ENCODE results near the gene FRAS1.
"Not testable (repeated sequence)": the region's sequence is repeated elsewhere in the genome, so short reads cannot be mapped to it uniquely, and the experiment has no call there.

FRAS1 gene

DNA sequence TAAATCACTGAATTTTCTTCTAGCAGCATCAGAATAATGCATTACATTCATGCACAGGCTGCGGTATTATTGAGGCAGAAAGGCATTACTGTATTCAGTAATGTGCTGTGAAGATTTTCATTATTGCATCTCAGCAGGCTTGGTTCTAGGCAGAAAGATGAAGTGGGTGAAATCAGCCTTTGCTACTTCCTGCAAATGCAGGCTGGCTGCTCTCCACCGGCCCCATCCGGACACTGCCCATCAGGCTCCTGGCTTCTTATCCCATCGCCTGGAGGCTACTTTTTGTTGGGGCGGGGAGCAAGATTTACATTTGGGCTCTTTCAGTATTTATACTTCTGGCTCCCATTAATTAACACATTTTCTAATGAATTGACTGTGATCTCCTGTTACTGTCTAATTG is 117.8 kb downstream of the FRAS1 start:
- no peak for DNase-seq

DNA sequence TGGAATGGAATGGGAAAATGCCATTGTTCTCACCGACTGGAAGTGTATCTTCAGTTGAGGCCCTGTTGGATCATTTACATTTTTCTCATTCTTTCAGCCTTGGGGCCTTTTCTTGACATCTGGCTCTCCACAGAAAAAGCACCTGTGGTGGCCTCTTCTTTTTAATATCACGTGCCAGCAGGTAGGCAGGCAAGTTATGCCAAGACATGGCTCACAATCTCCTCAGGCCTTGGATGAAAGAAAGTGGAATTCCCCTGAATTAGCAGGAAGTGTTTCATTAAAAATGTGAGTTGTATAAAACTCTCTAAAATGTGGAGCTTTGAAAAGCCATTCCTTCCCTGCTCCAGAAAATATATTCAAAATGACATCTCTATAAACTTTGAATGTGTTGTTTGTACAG is 122.1 kb downstream of the FRAS1 start:
- no peak for DNase-seq

DNA sequence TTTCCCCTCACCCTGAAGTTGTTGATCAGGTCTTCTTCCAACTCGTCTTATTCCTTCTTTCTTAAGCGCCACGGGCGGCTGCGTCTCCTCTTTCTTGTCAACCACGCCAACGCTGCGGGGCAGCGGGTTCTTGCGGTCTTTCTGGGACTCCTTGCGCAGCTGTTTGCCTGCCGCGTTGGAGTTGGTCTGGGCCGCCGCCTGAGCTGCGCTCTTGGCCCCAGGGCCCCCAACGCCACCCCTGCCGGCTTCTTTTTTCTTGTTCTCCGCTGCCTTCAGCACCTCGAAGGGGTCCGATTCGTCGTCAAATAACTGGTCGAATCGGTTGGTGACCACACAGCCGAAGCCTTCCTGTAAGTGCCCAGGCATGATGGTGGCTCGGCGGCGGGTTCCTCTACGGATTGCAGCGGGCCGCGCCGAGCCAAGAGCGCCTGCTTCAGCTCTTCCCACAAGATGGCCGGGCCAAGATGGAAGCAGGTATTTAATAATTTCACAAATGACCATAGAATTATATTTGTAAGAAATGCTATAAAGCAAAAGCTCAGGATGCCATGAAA is 124.6 kb downstream of the FRAS1 start:
- not testable (repeated sequence) for DNase-seq

DNA sequence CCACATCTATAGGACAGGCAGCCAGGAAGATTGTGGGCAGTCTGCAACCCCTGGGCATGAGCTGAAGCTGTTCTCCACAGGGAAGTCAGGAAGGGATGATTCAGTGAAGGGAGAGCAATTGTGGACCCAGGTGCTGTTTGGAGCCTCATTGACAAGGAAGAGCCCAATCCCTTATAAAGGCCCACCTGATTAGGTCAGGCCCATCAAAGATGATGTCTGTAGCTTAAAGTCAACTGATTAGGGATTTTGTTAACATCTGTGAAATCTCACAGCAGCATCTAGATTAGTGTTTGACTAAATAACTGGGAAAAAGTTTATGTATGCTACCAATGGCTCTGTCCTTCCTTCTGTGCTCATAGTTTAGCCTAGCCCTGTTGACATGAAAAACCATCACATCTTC is 127.5 kb downstream of the FRAS1 start:
- DNase-seq: no peak

DNA sequence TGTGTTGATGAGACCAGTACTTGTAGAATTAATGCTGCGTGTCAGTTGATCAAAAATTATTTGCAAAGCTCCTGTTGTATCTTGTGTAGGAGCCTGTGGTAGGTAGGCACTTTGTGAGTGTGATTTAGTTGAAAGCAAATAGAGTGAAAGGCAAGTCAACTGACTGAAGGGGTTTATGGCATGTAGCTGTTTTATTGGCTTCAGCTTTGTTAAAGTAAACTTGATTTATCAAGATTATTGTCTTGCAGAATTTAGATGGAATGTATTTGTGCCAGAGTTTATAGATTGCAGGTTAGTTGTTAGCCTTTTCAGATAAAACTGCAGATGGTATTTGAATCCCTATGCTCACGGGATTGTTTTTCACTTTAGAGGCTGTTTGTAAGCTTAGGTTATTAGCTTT is 128.0 kb downstream of the FRAS1 start:
- no peak for DNase-seq

DNA sequence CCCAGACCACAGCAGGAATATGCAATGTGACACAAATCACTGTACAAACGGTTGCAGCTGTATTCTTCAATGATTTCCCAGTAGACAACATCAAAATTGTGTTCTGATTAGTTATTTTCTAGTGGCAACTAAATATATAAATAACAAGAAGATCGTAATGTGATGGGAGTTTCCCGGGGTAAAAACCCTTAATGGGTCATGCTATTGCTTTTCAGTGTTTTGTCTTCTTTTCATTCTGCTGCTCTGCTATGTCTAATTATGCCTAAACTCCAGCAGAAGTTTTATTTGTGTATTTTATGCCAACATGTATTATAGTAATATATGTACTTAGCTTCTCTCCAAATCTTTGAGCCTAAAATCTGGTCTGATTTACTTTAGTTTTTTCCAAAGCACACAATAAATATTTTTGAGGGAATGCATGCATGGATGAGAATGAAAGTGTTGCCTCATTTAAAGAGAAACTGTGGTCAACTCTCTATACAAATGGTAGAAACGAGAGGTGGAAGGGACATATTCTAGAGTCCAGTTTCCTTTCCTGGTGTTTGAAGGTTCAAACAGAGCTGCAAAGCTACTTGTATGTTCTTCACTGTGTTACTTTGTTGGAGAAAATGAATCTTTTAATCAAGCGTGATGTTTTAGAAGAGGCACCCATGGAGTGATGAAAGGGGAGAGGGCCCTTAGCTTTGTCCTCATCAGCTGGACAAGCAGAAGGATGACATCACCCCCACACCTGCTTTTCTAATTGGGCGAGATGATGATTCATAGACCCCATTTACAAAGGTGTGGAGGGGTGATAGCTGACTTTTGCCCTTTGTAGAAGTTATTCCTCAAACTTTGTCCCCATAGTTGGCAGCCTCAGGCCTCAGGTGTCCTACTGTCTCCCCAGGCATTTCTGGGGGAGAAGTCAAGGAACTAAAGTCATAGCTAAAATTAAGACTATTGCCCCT is 129.7 kb downstream of the FRAS1 start:
- DNase-seq: no peak

DNA sequence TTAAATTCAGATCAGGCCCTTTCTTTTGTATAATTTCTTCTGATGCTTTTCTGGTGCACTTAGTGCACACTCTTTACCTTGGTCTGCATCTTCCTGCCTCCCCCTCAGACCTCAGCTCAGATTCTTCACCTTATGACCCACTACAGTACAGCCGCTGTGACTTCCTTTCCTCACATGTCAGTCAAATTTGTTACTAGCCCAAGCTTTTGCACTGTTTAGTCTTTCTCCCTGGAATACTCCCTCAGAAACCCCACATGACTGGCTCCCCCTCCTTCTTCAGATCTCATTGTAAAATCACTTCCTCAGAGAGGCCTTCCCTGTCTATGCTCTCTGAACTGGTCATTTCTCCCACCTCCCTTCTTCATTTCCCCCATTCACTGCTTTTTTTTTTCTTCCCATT is 132.9 kb downstream of the FRAS1 start:
- no peak for DNase-seq

DNA sequence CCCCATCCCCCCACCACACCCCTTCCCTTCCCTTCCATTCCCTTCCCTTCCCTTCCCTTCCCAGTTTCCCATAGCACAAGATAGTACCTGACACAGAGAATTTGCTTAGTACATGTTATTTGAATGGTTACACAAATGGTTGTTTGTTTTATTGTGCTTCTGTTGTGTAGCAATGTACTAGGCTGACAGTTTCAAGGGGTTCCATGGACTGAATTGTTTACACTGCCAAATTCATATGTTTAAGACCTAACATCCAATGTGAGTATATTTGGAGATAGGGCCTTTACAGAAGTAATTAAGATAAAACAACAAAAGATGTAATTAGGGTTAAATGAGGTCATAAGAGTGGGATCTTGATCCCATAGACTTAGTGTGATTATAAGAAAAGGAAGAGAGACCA is 133.5 kb downstream of the FRAS1 start:
- DNase-seq: no peak

DNA sequence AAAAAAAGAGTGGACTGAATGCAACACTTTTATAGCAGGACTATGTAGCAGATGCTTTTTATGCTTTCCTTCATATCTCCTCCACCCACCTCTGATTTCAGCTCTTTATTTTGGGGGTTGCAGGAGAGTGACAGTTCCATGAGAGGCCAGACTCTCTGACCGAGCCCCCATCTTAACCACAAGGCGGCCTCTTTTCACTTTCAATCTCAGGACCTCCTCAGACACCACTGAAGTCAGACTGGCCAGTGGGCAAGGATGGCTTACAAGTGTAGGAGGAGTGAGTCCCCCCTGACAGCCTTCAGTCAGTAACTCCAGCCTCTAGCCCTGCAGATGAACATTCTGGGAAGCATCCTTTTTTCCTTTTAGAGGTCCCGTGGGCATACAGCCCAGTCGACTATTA is 140.8 kb downstream of the FRAS1 start:
- no peak for DNase-seq

DNA sequence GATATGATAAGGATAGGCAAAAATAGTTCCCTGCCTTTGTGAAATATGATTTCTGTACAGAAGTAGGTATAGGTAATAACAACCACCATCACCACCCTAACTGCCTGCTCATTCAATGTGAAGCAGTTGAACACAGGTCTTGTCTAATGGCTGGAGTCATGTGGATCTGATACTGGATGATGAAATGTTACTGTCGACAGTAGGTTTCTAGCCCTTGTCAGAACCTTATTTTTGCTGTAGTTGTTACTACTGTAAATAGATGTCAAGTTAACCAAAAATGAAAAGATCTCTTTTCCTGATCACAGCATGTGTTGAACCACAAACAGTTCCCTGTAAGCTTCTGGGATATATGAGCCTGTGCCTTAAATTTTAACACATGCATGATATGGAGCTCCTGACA is 142.9 kb downstream of the FRAS1 start:
- no peak for DNase-seq

DNA sequence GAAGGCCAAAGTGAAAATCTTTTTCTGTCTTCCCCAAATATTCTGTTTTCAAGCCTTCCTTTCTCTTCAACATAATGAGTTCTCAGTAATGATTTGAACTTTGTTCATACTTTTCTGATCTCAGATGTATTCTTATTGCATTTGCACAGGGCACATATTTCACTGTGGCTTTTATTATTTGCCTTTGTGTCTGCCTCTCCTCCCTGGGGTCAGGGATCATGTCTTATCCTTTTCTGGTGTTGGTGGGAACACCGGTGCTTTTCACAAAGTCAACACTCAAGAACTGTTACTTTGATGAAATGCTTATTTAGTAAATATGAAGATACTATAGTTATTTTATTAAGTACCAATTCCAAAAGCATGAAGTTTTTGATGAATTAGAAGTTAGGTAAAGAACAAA is 143.8 kb downstream of the FRAS1 start:
- DNase-seq: no peak

DNA sequence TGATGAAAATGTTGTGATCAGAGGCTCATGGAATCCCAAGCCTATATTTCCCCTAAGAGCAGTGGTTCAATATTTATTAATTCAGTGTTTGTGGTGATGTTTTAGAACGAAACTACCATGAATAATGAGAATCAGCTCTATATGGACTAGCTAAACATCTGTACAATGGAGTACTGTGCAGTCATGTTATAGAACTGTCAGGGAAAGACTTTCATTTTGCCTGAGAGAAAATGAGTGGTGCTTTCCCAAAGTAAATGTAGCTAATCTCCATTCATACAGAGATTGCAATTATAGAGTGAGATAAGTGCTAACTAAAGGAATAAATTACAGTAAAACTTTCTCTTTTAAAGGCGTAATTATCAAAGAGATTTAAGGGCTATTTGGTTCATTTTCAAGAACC is 147.1 kb downstream of the FRAS1 start:
- no peak for DNase-seq

DNA sequence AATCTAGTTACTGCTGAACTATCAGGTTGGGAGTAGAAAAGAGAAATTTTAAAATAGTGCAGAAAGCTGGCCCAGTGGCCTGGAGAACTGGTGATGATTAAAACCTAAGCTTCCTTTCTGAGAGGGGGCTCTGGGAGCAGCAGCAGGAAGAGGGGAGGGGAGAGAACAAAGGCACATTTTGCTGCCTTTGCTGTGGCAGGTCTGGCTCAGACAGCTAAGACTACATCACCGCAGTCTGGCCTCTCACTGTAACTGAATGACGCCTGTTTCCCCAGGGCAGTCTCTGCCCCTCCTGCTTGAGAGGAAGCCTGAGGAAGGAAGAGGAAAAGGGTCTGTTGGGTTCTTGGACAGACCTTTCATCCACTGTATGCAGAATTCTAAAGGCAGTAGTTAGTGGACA is 148.5 kb downstream of the FRAS1 start:
- no peak for DNase-seq

DNA sequence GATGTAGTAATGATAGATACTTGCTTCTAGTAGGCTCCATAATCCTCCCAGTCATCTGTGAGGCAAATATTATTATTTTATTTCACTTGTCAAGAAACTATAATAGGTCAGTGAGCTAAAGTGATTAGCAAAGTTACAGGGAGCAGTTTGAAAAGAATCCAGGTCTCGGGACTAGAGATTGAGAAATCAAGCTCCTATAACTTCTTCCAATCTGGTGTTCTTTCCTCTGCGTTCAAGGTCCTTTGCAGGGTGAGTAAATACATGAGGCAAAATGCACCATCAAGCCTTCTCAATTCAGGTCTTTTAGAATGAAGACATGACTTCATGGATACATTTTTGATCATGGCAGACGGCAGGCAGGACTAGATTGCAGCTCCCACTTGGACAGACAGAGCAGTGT is 150.4 kb downstream of the FRAS1 start:
- DNase-seq: no peak

DNA sequence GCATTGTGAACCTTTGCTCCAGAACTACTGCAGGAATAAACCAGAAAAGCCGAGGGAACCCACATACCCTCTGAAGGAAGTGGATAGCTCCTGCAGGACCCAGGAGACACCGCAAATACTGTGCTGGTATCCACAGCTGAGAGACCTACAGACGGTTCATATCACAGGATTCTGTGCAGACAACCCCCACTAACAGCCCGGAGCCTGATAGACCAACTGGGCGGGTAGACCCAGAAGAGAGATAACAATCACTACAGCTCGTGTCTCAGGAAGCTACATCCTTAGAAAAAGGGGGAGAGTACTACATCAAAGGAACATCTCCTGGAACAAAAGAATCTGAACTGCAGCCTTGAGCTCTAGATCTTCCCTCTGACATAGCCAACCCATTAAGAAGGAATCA is 150.8 kb downstream of the FRAS1 start:
- no peak for DNase-seq

DNA sequence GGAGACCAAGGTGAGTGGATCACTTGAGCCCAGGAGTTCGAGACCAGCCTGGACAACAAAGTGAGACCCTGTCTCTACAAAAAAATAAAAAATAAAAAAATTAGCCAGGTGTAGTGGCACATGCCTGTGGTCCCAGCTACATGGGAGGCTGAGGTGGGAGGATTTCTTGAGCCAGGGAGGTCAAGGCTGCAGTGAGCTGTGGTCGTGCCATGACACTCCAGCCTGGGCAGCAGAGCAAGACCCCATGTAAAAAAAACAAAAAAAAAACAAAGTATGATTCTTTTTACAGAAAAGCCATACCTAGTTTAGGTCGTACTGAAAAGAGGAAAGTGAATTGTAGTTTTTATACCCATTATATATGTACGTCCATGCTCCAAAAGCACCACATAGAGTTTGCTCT is 151.8 kb downstream of the FRAS1 start:
- not testable (repeated sequence) for DNase-seq

DNA sequence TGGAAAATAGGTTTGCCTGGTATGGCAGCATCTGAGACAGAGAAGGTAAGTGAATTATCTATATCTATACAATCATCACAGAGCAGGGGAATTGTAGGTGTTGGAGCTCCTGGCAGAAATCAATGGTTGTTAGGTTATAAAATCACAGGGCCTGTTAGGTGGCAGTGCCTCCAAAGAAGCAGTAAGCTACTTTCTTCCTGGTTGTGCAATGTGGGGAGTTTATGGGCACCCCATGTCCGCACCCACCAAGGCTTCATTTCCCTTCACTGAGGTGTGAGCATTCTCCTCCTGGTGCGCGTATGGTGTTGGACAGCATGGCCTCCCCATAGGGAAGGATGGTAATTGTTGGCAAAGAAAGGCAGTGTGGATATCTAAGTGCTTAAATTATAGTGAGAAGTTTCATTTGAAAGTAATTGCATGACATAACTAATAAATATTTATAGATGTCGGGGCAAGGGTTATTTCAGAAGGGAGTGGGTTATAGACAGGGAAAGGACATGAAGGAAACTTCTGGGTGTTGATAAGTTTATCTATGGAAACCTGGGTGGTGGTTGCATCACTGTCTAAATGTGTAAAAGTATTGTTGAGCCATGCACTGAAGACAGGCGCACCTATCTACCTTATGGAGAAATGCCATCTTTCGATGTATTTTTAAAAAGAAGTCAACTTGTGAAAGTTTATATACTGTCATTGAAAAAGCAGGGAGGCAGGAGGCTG is 153.7 kb downstream of the FRAS1 start:
- DNase-seq: no peak

DNA sequence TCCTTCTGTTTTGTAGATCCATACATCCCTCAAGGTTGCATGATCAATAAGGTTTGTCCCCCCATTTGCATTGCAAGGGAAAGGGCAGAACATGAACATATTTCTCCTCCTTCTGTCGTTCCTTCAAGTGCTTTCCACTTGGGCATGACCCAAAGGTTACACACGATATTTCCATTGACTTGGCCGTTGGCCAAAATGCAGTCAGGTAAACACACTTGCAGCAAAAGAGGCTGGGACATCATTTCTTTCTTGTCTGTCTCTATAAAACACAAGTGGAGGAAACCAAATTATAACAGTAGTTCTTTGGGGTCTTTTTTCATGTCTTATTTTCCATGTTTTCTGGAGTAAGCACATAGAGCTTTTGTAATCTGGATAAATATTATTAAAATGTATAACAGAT is 156.1 kb downstream of the FRAS1 start:
- no peak for DNase-seq

DNA sequence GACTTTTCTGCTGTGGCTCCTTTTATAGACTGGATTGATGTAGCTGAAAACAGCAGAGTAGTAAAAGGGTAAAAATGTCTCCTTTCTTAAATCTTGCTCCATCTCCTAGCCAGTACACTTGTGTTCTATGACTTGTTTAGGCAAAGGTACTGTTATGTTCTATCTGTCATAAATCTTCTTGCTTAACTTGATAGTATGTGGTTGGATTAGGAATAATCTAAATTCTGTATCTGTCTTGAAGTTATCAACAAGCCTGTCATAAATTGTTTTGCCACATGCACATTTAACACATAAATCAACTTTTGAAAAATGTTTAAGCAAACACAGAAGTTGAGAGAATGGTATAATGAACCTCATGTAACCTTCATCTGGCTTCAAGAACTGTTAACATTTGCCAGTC is 157.0 kb downstream of the FRAS1 start:
- DNase-seq: no peak

DNA sequence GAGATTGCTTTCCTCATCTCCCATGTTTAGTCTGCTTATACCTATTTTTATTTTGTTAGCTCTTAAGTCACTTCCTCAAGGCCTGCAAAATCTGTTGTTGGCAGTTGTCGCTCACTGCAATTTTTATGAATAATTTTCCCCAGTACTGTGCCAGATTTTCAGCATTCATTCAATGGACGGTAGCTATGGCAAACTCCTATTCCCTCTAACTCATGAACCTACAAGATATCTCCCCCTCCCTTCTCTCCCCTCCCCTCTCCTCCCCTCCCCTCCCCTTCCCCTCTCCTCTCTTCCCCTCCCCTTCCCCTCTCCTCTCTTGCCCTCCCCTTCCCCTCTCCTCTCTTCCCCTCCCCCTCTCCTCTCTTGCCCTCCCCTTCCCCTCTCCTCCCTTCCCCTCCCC is 160.4 kb downstream of the FRAS1 start:
- no peak for DNase-seq

DNA sequence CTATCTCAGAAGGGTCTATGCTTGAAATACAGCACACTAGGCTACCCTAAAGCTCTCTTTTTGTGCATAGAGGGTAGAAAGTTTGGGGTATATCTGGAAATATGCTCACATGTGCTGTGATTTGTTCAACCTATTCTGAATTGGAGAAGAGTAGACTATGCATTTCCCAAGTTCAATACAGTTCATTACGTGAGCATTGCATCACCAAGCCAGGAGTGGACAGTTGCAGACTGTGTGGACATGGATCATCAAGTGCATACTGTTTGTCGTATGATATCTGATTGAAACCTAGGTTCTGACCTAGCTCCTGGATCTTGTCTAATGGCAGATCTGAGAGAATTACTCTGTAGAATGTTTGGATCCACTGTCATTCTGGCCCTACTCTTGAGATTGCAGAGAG is 161.1 kb downstream of the FRAS1 start:
- no peak for DNase-seq

DNA sequence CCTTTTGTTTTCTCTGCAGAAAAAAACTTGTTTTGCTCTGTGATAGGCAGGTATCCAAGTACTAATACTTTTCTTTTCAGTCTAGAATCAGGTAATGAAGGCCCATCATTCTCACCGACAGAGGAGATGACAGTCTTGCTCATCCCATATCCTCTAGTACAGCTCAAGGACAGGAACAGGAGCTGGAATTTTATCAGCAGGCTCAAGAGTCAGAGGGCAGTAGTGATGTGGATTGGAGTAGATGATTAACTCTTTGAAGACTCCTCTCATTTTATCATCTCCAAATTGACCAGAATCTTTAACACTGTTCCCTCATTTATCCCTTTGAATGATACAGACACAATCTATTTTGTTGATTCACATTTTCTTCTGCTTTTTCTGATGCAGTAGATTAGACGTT is 162.7 kb downstream of the FRAS1 start:
- no peak for DNase-seq

DNA sequence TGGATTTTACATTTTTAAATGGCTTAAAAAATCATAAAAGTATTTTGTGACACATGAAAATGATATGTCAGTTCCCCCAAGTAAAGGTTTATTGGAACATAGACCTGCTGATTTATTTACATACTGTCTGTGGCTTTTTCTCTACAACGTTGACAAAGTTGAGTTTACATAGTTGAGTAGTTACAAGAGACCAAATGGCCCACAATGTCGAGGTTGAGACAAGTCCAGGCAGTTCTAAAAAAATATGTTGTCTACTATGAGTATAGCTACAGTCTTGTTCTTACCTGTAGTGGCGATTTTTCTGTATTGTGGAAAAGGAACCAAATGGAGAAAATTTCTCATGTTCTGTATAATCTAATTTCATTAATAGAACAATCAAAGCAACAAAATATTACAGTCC is 163.2 kb downstream of the FRAS1 start:
- no peak for DNase-seq

DNA sequence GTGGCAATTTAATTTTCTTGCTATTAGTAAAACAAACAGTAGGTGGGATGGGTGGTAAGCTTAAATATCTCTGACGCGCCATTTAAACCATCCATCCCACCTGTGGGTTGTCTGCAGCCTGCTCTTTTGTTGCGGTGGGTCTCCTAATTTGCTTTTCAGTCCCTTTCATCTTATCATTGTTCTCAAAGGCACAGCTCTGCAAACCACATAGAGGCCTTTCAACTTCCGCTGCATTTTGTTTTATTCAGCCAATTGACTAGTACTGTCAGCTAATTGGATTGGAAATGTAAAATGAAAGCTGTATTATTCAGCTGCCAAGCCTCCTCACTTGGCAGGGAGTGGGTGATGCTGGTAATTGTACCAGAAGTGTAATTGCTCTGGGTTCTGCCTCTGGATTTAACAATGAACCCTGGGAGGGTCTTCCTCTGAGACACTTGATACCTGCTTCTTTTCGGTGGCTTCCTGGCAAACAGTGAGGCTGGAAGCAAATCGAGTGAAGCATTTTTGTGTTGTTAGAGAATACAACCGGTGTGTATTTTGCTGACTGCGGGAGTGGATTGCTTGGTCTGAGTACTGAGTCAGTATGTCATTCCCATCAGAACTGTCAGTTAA is 165.6 kb downstream of the FRAS1 start:
- DNase-seq: no peak

Measured in activated CD8-positive, alpha-beta memory T cell treated with anti-CD3 and anti-CD28 coated beads, Interleukin-2, amount 50 U/mL, for 4 hours (primary cell).